ENCODE measurements around the gene ZNF175.

- no peak for TF ChIP-seq CTCF (IDR thresholded peaks at IDR 0.05)
- TF ChIP-seq POLR2A (IDR thresholded peaks at IDR 0.05), result no peak
- no peak for TF ChIP-seq POLR2AphosphoS5 (IDR thresholded peaks at IDR 0.05)
Measured at GRCh38 chr19:51544038-51544437, 27.0 kb upstream of the ZNF175 start.

Measured in prostate gland (tissue), 2 donors.